Activated CD4-positive, alpha-beta T cell treated with anti-CD3 and anti-CD28 coated beads for 1 hour (primary cell): ENCODE measurements around the gene STON2.

ENCODE experiments used
- DNase-seq: peaks from one replicate; pipeline ENCODE4 v3.0.0-alpha.2; 2020

STON2 gene

DNA sequence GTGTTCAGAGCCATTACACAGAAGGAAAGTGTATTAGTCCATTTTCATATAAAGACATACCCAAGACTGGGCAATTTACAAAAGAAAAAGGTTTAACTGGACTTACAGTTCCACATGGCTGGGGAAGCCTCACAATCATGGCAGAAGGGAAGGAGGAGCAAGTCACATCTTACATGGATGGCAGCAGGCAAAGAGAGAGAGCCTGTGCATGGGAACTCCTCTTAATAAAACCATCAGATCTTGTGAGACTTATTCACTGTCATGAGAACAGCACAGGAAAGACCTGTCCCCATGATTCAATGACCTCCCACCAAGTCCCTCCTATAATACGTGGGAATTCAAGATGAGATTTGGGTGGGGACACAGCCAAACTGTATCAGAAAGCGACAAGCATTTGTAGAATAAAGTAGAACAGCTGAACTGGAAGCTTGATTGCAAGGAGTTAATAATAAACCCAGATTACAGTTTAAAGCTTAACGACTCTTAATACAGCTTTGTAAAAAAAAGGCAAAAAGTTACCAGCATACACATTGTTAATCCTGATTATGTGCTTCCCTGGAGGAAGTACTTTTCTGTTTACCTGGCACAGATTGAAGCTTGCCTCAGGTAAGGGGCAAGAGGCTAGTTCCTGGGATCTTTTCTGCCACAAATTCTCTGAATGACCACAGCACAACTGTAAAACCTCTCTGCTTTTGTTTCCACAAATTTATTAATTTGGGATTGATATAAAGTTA is 18.1 kb upstream of the STON2 start:
- no peak for DNase-seq

DNA sequence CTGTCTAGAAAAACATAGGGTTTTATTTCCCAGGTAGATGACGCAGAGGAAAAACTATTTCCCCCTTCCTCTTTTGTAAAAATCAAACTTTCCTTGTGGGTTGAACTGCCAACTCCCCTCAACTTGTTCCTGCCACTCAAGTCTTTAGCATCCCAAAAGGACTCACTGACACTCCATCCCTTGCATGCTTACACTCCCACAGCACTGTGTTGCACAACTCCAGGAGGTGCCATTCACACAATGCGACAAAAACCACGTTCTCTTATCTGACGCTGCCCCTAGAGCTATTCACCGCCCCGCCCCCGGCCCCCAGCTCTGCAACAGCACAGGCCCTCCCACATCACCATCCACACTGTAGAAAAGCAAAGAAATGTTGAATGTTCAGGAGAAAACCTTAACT is 16.9 kb upstream of the STON2 start:
- no peak for DNase-seq

DNA sequence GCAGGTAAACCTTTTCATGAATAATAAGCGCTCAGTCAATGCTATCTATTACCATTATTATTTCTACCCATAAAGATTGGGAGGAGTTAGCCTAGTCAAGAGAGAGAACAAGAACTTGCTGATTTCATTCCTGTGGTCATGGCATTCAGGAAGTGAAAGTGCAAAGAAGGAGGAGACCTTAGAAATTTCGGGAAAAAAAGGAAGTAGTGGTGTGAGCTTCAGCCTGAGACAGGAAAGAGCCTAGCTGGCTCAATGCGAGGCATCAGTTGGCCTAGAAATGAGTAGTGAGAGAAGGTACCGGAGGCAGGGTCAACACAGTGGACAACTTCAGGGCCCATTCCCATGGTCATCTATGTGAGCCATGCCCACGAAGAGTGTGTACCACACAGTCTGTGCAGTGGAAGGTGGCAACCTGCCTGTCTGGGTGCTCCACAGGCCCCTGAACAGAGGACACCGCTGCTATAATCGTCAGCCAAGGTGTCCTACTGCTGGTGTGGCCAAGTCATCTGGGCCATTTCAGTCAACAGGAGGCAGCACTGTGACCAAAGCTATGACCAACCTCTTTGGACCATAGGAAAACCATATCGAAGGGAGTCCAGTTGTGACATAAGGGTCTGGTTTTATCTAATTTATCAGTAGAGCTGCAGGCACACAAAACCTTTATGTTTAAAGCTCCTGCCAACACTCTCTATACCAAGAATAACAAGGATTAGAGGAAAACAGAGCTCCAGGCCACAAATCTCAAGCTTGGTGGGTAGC is 16.2 kb upstream of the STON2 start:
- DNase-seq, result no peak

DNA sequence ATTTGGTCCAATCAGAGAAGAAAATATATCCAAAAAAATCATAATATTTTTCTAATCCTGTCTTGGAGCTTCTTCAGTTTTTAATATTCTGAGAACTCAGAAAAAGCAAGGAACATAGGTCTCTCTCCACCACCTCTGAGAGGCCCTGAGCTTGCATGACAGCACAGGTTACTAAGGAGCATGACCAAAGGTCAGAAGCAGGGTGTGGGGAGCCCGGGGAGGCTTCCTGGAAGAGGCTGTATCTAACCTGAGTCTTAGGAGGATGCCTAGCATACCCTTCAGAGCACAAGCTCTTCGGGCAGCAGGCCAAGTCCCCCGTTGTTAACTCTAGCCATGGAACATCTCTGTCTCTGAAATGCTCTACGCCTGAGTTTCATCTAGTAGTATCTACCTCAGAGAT is 15.7 kb upstream of the STON2 start:
- no peak for DNase-seq

DNA sequence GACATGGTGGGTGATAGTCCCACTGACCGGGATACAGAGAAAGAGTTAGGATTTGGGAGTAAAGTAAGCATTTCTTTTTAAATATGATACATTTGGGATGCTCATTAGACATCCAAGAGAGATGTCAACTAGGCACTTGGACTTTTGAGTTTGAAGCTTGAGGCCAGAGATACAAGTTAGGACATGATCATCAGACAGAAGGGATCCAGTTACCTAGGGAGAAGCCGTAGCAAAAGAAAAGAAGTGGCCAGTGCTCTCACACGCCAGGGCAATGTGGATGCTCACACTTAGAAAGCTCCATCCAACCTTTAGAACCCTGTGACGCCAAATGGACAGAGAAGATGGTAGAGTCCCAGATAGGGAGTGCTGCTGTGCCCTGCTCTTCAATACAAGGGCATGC is 14.0 kb upstream of the STON2 start:
- no peak for DNase-seq

DNA sequence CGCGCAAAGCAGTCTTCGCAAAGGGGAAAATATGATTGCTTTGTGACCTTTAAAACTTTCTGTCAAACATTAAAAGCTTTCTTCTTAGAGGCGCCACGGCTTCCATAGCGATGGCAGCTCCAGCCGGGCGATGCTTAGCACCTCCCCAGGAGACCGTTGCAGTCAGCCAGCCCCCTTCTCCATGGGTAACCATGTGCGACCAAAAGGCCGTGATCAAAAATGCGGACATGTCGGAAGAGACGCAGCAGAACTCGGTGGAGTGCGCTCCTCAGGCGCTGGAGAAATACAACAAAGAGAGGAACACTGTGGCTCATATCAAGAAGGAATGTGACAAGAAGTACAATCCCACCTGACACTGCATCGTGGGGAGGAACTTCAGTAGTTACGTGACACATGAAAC is 12.7 kb upstream of the STON2 start:
- DNase-seq, result no peak

DNA sequence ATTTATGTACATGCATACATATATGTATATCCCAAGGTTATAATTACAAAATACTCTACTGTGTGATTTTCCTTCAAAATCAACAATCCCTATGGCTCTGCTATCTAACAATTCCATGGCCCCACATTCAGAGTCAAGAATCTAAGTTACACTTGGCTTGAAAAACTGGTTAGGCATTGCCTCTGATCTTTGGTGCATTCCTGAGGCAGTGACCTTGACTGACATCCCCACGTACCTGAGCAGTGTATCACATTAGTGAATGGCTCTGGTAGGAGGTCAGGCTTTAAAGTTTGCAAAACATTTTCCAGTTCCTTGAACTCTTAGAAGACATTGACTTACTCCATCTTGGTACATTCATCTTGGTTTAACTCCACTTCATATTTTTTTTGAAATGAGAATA is 8.5 kb upstream of the STON2 start:
- no peak for DNase-seq

DNA sequence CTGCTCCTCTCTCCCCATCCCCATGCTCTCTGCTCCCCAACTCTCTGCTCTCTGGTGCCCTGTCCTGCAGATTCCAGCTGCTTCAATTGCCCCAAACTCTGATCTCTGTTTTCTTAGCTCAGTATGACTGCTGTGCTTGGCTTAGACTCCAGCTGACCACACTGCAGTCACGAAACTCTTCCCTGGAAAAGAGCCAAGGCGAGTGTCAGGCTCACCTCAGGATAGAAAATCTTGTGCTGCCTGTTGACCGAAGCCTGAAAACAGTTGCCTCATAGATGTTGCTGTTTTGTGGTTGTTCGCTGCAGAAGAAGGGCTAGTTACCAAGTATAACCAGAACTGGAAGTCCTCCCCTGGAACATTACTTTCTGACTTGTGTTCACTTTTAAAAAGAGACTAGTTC is 6.7 kb upstream of the STON2 start:
- no peak for DNase-seq

DNA sequence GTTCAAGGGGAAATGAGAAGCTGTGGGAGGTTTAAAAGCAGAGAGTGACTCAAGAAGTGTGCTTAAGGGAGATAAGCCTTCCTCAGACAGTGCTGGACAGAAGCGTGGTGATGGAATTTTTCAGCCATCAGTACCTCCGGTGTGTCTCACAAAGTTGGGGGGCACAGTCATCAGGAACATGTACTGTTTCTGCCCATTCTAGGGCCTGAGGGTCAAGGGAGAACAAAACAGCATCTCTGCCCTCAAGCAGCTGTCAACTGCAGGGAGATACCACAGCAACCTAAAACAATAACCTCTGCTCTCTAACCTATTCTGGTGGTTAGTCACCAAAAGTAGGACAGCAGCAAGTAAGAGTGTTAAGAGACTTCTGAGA is 2.0 kb upstream of the STON2 start:
- no peak for DNase-seq

DNA sequence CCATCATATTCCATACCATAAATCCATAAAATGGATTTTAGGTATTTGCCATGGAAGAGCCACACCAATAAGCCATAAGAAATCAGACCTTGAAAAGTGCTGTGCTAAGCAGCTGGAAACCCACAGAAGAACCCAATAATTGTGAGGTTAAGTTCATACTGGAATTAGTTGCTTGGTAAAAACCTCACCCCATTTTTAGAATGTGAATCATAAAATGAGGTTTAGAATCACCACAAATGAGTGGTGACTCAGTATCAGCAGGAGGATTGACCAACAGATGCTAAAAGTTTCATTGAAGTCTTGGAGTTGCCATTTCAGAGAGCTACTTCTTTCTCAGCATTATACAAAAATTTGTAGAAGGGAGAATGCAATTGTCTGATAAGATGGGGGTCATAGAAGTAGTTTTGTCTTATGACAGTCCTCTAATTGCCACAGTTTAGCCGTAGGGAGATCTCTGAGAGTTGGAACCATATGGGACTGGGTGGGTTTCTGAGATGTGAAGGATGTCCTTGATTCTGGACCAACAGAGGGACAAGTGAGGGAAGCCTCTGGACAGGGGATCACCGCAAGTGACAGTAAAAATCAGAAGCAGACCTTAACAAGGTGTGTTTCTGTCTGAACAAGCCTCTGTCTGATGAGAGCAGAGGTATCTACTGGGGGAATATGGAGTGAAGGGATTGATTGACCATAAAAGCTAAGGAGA is 1.4 kb upstream of the STON2 start:
- DNase-seq, result no peak

DNA sequence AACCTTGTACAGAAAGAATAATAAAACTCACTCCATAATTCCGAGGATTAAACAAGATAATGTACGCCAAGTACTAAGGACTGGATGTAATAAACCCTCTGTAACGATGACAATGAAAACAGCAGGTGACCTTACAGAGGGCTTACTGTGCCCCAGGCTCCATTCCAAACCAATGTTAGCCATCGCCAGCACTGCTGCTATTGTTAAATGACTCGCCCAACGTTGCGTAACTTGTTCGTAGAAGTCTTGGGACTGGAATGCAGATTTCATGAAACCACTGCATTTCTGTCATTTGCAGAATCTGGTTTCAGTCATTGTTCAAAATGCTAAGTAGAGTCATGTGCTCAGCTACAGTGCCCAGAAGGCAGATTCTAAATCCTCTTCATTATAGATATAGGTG is 728 bp upstream of the STON2 start:
- DNase-seq, result no peak

DNA sequence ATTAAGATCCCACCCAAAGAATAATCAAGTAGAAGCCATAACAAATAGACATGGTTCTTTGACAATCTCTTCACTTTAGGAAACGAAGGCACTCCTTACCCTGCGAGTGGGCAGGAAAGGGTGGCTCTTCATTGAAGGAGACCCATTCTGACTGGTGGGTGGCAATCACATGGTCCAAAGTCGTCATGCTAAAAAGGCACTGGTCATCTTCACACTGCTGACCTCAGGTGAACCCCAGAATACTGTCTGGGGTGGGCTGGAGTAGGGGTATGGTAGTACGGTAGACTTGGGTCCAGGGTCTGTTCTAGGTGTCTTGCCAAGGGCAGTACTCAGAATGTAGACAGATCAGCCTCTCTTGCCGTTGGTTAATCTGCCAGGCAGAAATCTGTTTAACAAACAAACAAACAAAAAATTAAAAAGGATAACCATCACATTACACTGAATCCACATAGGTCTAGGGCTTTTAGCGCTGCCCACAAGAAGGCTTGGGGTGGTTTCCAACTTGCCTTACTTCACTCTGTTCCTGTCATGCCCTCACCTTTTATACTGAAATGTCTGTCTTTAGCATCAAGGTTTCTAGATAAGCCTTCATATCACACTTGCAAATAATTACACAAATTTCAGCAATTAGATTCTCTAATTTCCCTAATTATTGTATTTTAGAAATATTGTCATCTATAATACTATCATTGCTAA is 1.8 kb downstream of the STON2 start:
- no peak for DNase-seq

DNA sequence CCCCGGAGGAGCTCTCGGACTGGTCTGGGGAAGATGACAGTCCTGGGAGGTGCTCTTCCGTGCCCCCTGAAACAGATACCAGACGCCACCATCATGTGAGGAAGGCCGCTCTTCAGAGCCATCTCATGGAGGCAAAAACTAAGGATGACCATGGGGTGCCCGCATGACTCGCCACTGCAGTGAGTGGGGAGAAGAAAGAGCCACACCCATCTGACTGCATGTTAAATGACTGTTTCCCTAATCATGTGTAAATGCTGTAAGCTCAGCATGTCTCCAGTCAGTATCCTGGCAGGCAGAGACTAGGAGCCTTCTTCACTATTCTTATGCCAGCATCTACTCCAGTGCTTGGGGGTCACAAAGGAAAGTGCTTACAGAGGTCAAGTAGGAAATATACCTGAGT is 4.0 kb downstream of the STON2 start:
- no peak for DNase-seq

DNA sequence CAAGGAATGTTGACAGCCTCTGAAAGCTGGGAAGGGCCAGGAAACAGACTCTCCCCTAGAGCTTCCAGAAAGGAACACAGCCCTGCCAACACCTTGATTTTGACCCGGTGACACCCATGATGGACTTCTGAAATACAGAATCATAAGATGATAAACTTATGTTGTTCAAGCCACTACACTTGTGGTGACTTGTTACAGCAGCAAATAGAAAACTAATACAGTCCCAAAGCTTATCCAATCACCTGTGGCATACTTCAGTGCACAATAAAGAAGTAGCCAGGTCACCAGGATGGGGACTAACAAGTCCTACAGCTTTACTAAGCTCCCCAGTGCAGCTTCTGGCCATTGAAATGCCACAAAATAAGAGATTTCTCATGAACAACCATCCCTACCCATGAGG is 5.4 kb downstream of the STON2 start:
- DNase-seq, result no peak

DNA sequence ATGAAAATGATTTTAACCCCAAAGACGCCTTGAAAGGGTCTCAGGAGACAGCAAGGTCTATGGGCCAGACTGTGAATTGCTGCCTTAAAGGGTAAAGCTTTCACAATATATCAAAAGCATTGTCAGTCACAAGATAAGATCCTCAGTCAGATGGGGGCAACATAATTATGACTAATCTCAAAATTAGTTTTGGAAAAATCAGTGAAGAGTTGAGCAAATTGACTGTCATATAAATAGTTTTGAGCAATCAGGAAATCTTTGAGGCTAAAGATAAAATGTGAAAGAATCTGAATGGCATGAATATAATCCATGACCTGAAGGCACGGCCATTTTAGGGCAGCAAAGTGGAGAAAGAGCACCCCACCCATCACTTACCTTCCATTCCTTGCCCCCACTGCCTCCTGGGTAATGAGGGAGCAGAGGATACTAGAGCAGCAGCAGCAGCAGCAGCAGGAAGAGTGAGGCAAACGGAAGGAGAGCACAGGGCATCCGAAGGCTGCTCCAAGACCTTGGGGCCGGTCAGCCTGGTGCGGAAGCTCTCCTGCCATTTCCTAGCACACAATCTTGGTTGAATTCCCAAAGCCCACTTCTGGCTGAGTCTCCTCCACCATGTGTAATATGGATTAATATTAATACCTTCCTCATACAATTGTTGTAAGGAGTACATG is 7.0 kb downstream of the STON2 start:
- DNase-seq, result no peak

DNA sequence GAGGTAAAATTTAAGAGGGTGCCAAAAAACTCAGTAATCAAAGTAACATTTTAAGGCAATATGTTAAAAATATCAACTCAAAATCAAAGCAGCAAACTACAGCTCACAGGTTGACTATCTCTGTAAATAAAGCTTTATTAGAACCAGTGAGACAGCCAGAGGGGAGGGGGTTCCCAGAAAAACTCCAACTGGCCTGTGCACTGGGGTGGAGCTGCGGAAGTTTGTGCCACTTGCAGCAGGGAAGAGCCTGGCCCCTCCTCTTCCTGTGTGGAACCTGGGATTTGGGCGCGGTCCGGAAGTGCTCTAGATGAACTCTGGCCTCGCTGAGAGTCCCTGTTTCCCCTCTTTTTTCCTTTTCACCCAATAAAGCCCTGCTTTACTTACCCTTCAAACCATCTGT is 8.1 kb downstream of the STON2 start:
- DNase-seq, result no peak

DNA sequence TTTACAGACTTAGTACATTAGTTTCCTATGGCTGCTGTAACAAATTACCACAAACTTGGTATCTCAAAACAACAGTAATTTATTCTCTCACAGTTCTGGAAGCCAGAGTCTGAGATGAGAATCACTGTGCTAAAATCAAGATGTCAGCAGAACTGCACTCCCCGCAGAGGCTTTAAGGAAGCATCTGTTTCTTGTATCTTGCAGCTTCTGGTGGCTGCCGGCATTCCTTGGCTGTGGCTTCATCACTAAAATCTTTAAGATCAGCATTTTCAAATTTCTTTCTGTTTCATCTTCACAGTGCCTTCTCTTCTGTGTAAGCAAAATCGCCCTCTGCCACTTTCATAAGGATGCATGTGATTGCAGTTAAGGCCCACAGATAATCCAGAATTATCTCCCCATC is 9.4 kb downstream of the STON2 start:
- no peak for DNase-seq

DNA sequence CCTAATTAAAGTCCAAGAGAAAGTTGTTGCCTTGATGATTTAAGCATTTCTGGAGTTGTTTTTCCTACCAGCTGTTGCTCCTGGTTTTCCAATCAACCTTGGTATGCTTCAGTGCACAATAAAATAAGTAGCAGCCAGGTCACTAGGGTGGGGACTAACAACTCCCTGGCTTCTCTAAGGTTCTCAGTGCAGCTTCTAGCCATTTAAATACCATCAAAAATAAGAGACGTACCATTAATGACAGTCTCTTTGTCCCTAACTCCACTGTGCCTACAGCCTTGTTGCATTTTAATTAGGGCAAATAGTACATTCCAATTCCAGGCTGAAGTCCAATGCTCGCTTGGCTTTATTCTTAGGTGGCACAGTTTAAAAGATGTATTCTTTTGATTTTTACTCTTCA is 11.8 kb downstream of the STON2 start:
- DNase-seq, result no peak

DNA sequence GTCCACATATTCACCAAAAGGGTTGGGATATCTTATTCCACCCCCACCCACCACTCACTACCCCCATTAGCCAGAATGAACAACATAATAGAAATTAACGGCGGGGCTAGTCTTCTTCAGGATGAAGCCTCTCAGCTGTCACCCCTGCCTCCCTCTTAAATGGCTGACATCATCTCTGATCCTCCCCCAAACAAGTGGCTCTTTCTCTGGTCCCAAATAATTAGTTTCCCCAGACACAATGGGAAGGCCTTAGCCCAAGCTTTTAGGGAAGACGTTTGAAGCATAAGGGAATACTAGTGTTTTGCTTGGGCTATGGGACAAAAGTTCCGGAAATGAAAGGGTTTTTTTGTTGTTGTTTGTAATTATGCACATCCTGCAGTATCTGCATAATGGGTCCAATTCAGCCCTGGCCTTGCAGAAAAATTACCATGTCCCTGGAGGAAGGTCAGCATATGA is 13.8 kb downstream of the STON2 start:
- DNase-seq, result no peak

DNA sequence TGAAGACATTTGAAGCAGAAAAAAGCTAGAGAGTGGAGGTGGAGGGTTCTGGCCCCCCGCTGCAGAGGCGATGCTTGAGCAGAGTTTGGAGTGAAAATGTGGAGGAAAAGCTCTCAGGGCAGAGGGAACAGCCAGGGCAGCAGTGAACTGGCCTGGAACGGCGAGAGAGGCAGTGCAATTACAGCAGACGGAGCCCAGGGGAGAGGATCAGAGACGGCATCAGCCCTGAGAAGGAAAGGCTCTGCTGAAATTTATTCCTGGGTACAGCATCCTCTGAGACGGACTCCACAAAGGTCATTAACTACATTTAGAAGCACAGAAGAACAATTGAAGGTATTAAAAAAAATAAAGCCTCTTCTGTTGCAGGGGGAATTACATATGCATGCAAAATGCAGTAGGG is 14.2 kb downstream of the STON2 start:
- DNase-seq, result no peak

DNA sequence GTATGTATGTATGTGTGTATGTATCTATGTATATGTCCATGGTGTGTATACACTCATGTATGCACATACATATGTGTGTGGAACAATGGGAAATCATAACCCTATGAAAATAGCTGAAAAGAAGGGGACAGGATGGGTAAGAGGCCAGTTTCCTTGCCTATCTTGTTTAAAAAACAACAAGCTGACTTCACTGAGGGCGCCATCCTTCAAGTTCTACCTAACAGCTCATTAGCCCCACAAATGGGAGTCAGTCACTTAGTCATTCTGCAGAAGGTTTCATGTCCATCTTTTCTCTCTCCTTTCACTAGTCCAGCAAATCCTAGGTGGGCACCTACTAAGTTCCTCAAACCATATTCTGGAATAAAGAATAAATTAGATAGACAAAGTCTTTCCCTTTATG is 14.7 kb downstream of the STON2 start:
- DNase-seq, result no peak

DNA sequence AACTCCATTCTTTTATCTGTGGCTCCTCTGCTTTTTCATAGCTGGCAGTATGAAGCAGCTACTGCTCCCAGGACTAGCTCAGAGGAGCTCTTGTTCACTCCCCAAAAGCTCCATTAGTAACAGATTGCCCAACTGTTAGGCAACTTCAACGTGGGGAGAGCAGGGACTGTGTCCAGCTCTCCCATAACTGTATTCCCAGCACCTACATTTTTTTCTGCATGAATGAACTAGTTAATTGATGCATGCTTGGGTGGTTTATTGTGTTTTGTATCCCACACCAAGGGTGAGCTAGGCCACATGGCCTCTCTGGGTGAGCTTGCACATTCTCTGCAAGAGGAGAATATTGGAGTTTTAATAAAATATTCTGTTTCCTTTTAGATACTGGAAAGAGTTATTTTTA is 15.2 kb downstream of the STON2 start:
- no peak for DNase-seq
